GM12872 (cell line): ENCODE data around the gene QPCT.

Source experiments
- TF ChIP-seq, protein P1 (sequence below): IDR thresholded peaks from 3 replicates; pipeline ENCODE4 v1.5.1; 2011; ENCODE audit warnings: low read depth, mild to moderate bottlenecking, low read length, moderate library complexity; ENCODE audit not compliant: insufficient read depth

QPCT gene

DNA sequence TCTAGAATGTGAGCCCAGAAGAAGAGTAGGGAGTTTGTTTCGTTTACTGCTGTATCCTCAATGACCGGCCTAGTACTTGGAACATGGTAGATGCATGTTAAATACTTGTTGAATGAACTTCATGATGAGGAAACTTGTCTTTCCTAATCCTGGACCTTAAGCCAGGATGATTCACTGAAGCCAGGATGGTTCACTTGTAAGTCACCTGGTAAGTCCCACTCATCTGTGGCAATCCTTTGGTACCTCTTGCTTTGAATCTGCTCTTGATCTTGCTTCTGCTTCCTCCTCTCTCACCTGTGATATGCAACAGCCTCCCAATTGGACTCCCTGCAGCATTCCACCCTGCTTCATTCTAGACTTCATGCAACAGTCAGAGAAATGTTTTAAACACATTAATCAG is 43.6 kb downstream of the QPCT start:
- TF ChIP-seq, protein P1, sequence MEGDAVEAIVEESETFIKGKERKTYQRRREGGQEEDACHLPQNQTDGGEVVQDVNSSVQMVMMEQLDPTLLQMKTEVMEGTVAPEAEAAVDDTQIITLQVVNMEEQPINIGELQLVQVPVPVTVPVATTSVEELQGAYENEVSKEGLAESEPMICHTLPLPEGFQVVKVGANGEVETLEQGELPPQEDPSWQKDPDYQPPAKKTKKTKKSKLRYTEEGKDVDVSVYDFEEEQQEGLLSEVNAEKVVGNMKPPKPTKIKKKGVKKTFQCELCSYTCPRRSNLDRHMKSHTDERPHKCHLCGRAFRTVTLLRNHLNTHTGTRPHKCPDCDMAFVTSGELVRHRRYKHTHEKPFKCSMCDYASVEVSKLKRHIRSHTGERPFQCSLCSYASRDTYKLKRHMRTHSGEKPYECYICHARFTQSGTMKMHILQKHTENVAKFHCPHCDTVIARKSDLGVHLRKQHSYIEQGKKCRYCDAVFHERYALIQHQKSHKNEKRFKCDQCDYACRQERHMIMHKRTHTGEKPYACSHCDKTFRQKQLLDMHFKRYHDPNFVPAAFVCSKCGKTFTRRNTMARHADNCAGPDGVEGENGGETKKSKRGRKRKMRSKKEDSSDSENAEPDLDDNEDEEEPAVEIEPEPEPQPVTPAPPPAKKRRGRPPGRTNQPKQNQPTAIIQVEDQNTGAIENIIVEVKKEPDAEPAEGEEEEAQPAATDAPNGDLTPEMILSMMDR, result no peak

DNA sequence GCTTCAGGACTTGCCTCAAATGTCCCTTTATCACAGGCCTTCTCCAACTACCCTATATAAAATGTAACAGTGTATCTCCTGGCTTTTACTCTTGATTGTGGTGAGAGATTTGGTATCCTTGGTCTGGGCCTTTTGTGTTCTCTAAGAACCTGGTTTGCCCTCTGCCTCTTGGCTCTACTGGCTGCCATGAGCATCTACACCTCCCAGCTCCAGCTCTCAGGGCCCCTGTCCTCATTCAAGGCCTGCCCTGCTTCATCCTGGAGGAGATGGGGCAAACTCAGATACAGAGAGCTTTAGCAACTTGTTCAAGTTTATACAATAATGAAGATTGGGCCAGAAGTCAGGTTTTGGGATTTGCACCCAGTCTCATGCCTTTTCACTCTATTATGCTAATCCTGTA is 45.0 kb downstream of the QPCT start:
- TF ChIP-seq, protein P1, result no peak

DNA sequence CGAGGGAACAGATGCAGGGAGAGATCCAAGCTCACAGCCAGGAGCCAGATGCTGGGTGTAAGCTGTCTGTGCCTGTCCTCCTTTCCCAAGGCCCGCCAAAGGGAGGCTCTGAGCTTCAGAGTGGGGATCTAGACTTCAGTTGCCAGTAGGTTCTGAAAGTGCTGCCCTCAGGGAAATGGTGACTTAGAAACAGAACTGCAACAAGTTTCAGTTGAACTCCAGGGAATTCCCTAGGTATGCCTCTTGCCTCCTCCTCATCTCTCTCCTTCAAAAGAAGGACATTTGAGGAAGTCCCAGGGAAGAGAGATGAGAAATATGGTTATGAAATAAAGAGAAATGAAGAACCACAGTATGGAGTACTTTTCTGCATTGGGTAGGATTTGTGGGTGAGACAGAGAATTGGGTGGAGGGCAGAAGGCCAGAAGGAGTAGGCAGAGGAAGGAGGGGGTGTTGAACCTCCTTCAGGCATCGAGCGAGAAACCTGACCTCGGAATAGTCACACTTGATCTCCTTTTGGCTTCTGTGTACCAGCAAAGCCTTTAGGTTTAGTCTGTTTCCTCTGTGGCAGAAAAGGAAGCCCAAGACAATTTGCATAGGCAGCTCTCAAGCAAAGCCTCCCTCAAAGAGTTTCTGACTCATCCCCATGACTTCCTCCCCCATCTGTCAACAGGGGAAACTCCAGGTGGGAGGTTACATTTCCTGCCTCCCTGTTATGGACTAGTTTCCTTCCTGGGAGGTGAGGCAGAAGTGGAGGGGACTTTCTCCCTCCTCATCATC is 45.7 kb downstream of the QPCT start:
- TF ChIP-seq, protein P1, result no peak

DNA sequence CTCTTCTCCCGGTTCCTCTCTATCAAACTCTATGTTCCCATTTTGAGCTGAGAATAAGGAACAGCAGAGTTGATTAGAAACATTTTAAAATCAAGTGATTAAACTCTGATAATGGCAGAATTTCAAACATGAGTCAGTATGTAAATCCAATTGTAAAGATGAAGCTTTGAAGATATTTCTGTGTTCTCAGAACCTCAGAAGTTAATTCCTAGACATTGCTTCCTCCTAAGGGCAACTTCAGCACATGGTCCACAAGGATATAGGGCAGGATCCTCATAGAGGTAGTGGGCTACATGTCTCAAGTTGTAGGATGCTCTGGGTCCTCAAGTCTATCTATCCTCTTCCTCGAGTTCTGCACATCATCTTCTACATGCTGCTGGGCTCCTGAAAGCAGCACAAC is 46.3 kb downstream of the QPCT start:
- TF ChIP-seq, protein P1, result no peak

DNA sequence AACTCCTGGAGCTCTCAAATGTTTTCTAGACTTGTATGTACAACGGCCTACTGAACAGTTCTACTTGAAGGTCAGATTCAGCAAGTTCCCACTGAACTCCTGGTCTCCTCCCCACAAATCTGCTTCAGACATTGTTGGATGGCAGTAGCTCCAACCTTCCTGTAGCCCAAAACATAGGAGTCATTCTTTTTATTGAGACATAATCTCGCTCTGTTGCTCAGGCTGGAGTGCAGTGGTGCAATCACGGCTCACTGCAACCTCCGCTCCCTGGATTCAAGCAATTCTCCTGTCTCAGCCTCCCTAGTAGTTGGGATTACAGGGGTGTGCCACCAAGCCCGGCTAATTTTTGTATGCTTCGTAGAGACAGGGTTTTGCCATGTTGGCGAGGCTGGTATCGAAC is 47.3 kb downstream of the QPCT start:
- TF ChIP-seq, protein P1, result no peak

DNA sequence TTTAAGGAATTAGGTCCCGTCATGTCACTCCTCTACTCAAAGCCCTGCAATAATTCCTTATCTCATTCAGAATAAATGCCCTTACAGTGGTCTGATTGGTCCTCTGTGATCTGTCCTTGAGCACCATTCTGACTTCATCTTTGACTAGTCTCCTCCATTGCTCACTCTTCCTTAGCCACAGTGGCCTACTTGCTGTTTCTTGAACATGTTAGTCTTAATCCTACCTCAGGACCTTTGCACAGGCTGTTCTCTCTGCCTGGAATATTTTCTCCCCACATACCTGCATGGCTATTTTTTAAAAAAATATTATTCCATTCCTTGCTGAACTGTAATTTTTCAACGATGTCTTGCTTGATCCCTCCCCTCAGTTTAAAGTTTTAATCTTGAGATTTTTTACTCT is 48.0 kb downstream of the QPCT start:
- TF ChIP-seq, protein P1, result no peak

DNA sequence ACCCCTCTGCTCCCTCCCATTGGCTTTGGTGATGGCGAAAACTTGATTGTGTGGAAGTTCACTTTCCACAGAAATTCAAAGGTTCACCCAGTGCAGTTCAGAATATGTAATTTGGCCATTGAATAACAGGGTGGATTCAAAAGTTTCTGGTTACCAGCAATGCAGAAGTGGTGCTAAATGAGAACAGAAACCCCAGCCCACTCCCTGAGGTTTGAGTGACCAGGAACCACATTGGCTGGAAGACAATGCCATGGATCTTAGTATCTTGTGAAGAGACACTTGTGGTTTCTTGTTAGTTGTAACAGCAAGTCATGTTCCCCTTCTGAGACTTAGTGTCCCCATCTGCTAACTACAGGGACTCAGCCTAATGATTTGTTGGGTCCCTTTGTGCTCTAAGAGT is 49.8 kb downstream of the QPCT start:
- TF ChIP-seq, protein P1, result no peak
